Subcutaneous abdominal adipose tissue (tissue), 5 donors: ENCODE data around the gene ELOVL6.
"Not testable (repeated sequence)": the region's sequence is repeated elsewhere in the genome, so short reads cannot be mapped to it uniquely, and the experiment has no call there.

Source experiments
- H3K27ac ChIP-seq: one replicate; pipeline ENCODE4 v1.7.0; 2013; ENCODE audit warnings: low read depth, mild to moderate bottlenecking, inconsistent platforms, low read length, moderate library complexity
- H3K27me3 ChIP-seq, 5 donors: one replicate each; pipeline ENCODE4 v1.7.0; 2013; ENCODE audit warnings: low read length in 5 of 5, inconsistent platforms in 1 of 5; ENCODE audit not compliant: control insufficient read depth in 5 of 5, insufficient read depth in 4 of 5
- H3K36me3 ChIP-seq, 5 donors: one replicate each; pipeline ENCODE4 v1.7.0; 2013; ENCODE audit warnings: low read length in 5 of 5; ENCODE audit not compliant: control insufficient read depth in 5 of 5, insufficient read depth in 5 of 5
- H3K4me1 ChIP-seq, 5 donors: one replicate each; pipeline ENCODE4 v1.7.0; 2013; ENCODE audit warnings: low read length in 5 of 5, mild to moderate bottlenecking in 3 of 5, moderate library complexity in 1 of 5; ENCODE audit not compliant: control insufficient read depth in 5 of 5, insufficient read depth in 5 of 5
- H3K4me3 ChIP-seq, 5 donors: one replicate each; pipeline ENCODE4 v1.7.0; 2013; ENCODE audit warnings: low read length in 5 of 5, low read depth in 1 of 5
- H3K9ac ChIP-seq, 5 donors: one replicate each; pipeline ENCODE4 v1.7.0; 2013; ENCODE audit warnings: low read length in 5 of 5, mild to moderate bottlenecking in 4 of 5, moderate library complexity in 3 of 5
- H3K9me3 ChIP-seq, 5 donors: one replicate each; pipeline ENCODE4 v1.7.0; 2013; ENCODE audit warnings: low read length in 5 of 5; ENCODE audit not compliant: control insufficient read depth in 5 of 5
- donor health status: healthy.
- donor health status: healthy.
- donor health status: healthy.
- donor health status: healthy.
- donor health status: healthy.

ELOVL6 gene

GRCh38 chr4:110218935-110219334 lies 20.5 kb upstream of the ELOVL6 start:
- not testable (repeated sequence) for H3K4me1 ChIP-seq, H3K4me3 ChIP-seq, H3K9me3 ChIP-seq, H3K9ac ChIP-seq, H3K27me3 ChIP-seq, H3K36me3 ChIP-seq, H3K27ac ChIP-seq

- H3K9me3 ChIP-seq, H3K4me3 ChIP-seq, H3K36me3 ChIP-seq, H3K27me3 ChIP-seq, H3K4me1 ChIP-seq, H3K9ac ChIP-seq, H3K27ac ChIP-seq: not testable (repeated sequence)
Observed at GRCh38 chr4:110217181-110217580, 18.8 kb upstream of the ELOVL6 start.

GRCh38 chr4:110216129-110216528 lies 17.7 kb upstream of the ELOVL6 start:
- H3K4me3 ChIP-seq: no peak overlapping the region
- H3K27me3 ChIP-seq: no peaks in the 10 kb centered on the region
- H3K4me1 ChIP-seq: peaks cover 0 to 7% (median 0%) of the 10 kb centered on the region in 5 donors
- peaks cover 0 to 4% (median 0%) of the 10 kb centered on the region in 5 donors for H3K9me3 ChIP-seq
- no peaks in the 10 kb centered on the region for H3K36me3 ChIP-seq
- H3K27ac ChIP-seq: no peak overlapping the region
- H3K9ac ChIP-seq: no peak overlapping the region

GRCh38 chr4:110211770-110212061 lies 13.3 kb upstream of the ELOVL6 start:
- H3K27me3 ChIP-seq: no peaks in the 10 kb centered on the region
- no peak overlapping the region for H3K4me3 ChIP-seq
- H3K9me3 ChIP-seq: no peaks in the 10 kb centered on the region
- no peak overlapping the region for H3K27ac ChIP-seq
- no peaks in the 10 kb centered on the region for H3K36me3 ChIP-seq
- H3K9ac ChIP-seq: no peak overlapping the region
- H3K4me1 ChIP-seq: peaks cover 0 to 10% (median 0%) of the 10 kb centered on the region in 5 donors

- Histone ChIP-seq H3K27me3 (no peaks in the 10 kb centered on the region), H3K36me3 (no peaks in the 10 kb centered on the region), H3K9me3 (no peaks in the 10 kb centered on the region), H3K9ac (no peak overlapping the region), H3K4me1 (peaks cover 0 to 10% (median 0%) of the 10 kb centered on the region in 5 donors), H3K4me3 (peak overlapping the region in 3 of 5 donors; percentile 22 to 48 (median 40)), H3K27ac (peak overlapping the region; percentile 40)
Observed at GRCh38 chr4:110211007-110211769, 12.8 kb upstream of the ELOVL6 start.

- Histone ChIP-seq H3K4me1 (peaks cover 0 to 8% (median 0%) of the 10 kb centered on the region in 5 donors), H3K27me3 (no peaks in the 10 kb centered on the region), H3K4me3 (no peak overlapping the region), H3K9me3 (no peaks in the 10 kb centered on the region), H3K36me3 (no peaks in the 10 kb centered on the region), H3K27ac (peak overlapping the region; percentile 46), H3K9ac (no peak overlapping the region)
Observed at GRCh38 chr4:110208419-110208818, 10.0 kb upstream of the ELOVL6 start.

GRCh38 chr4:110207233-110207632 lies 8.8 kb upstream of the ELOVL6 start:
- H3K36me3 ChIP-seq: no peaks in the 10 kb centered on the region
- no peak overlapping the region for H3K27ac ChIP-seq
- no peaks in the 10 kb centered on the region for H3K9me3 ChIP-seq
- no peak overlapping the region for H3K4me3 ChIP-seq
- H3K9ac ChIP-seq: no peak overlapping the region
- no peaks in the 10 kb centered on the region for H3K27me3 ChIP-seq
- peaks cover 0 to 8% (median 0%) of the 10 kb centered on the region in 5 donors for H3K4me1 ChIP-seq

- no peak overlapping the region for H3K27ac ChIP-seq
Observed at GRCh38 chr4:110202024-110202423, 3.6 kb upstream of the ELOVL6 start.

GRCh38 chr4:110201502-110201901 lies 3.1 kb upstream of the ELOVL6 start:
- H3K27me3 ChIP-seq: no peaks in the 10 kb centered on the region
- H3K4me3 ChIP-seq: no peak overlapping the region
- no peaks in the 10 kb centered on the region for H3K9me3 ChIP-seq
- H3K27ac ChIP-seq: no peak overlapping the region
- H3K9ac ChIP-seq: no peak overlapping the region
- H3K4me1 ChIP-seq: peaks cover 0 to 24% (median 20%) of the 10 kb centered on the region in 5 donors
- no peaks in the 10 kb centered on the region for H3K36me3 ChIP-seq

More at GRCh38 chr4:110202024-110202423, 3.6 kb upstream of the ELOVL6 start:
- no peak overlapping the region for H3K4me3 ChIP-seq
- H3K9me3 ChIP-seq: no peaks in the 10 kb centered on the region
- H3K4me1 ChIP-seq: peaks cover 0 to 22% (median 20%) of the 10 kb centered on the region in 5 donors
- no peak overlapping the region for H3K9ac ChIP-seq
- H3K27me3 ChIP-seq: no peaks in the 10 kb centered on the region
- H3K36me3 ChIP-seq: no peaks in the 10 kb centered on the region

- Histone ChIP-seq H3K4me3 (no peak overlapping the region), H3K36me3 (no peaks in the 10 kb centered on the region), H3K4me1 (peaks cover 0 to 31% (median 24%) of the 10 kb centered on the region in 5 donors), H3K27ac (no peak overlapping the region), H3K27me3 (no peaks in the 10 kb centered on the region), H3K9me3 (no peaks in the 10 kb centered on the region), H3K9ac (no peak overlapping the region)
Observed at GRCh38 chr4:110200689-110201088, 2.3 kb upstream of the ELOVL6 start.
